Endothelial cell of umbilical vein (primary cell): ENCODE data around the gene CD226. TPM values are rescaled to one million over a fixed set of nuclear protein-coding genes. Genes with fewer than 3 reads are reported as not detected.

Experiments
- BruUV-seq: library from RNA; stranded (reverse); fragments of 400-500 nt; replicated peaks from 2 replicates; lab custom pipeline; 2021; lab: Mats Ljungman, UMichigan
- CTCF ChIA-PET: fragments of 300-600, 350-600 bp; sonication (Branson Sonifier 250); formaldehyde crosslinking; loops from one replicate; lab custom pipeline; 2021; ENCODE audit warnings: antibody characterized with exemption, inconsistent platforms; lab: Charles Lee
- POLR2A ChIA-PET: fragments of 300-600, 350-600 bp; sonication (Branson Sonifier 250); formaldehyde crosslinking; loops from one replicate; lab custom pipeline; 2021; ENCODE audit warnings: antibody characterized with exemption, inconsistent platforms; lab: Charles Lee
- DNase-seq: peaks from one replicate; pipeline ENCODE4 v3.0.0-alpha.2; 2011; ENCODE audit warnings: low read depth, low spot score
- FAIRE-seq: peaks from 2 replicates; lab custom pipeline; 2011; peaks lifted over from hg19 to GRCh38; lab: Jason Lieb, UNC
- H2AFZ ChIP-seq: 2 replicates; pipeline ENCODE4 v1.6.0; 2012; ENCODE audit warnings: low read depth, low read length, control low read depth, inconsistent platforms
- H3K27ac ChIP-seq: 2 replicates; pipeline ENCODE4 v1.5.1; 2011; ENCODE audit warnings: low read depth, mild to moderate bottlenecking, control low read depth, low read length, moderate library complexity; ENCODE audit not compliant: insufficient read depth
- H3K27me3 ChIP-seq, 2 experiments: 2 replicates each; pipeline versions ENCODE4 v1.6.0 to v1.6.1; 2011; ENCODE audit warnings: low read length in 2 of 2, mixed read lengths in 1 of 2; ENCODE audit not compliant: control insufficient read depth in 2 of 2, insufficient read depth in 2 of 2
- H3K36me3 ChIP-seq, 2 experiments: 2 replicates in 1 of 2; 3 replicates in 1 of 2; pipeline ENCODE4 v1.5.1; 2011; ENCODE audit warnings: low read length in 2 of 2, mild to moderate bottlenecking in 1 of 2, moderate library complexity in 1 of 2; ENCODE audit not compliant: control insufficient read depth in 2 of 2, insufficient read depth in 2 of 2; ENCODE audit errors: extremely low read depth in 1 of 2
- H3K4me1 ChIP-seq: 3 replicates; pipeline ENCODE4 v1.5.1; 2011; ENCODE audit warnings: mild to moderate bottlenecking, low read length; ENCODE audit not compliant: control insufficient read depth, insufficient read depth; ENCODE audit errors: extremely low read depth
- H3K4me2 ChIP-seq: 2 replicates; pipeline ENCODE4 v1.6.1; 2011; ENCODE audit warnings: low read length, control low read depth, mixed read lengths; ENCODE audit not compliant: insufficient read depth
- H3K4me3 ChIP-seq, 3 experiments: fragments of 200-600 bp in 1 of 3; sonication (generic), shearing (Covaris generic) in 1 of 3; replicated peaks in 1 of 3; 2 replicates each; pipeline ENCODE4 v1.5.1; 2011 to 2016; ENCODE audit warnings: control low read depth in 3 of 3, low read length in 3 of 3, mild to moderate bottlenecking in 2 of 3, inconsistent platforms in 1 of 3, low read depth in 1 of 3, moderate library complexity in 1 of 3; ENCODE audit not compliant: insufficient read depth in 1 of 3
- H3K79me2 ChIP-seq: 2 replicates; pipeline ENCODE4 v1.6.0; 2012; ENCODE audit warnings: low read length, inconsistent platforms; ENCODE audit not compliant: control insufficient read depth, insufficient read depth
- H3K9ac ChIP-seq: replicated peaks from 2 replicates; pipeline ENCODE3; 2011; ENCODE audit warnings: low read length, control low read depth; ENCODE audit not compliant: insufficient read depth; ENCODE audit errors: extremely low read depth
- H3K9me1 ChIP-seq: replicated peaks from 3 replicates; pipeline ENCODE4 v1.6.0; 2011; ENCODE audit warnings: mild to moderate bottlenecking, low read length; ENCODE audit not compliant: control insufficient read depth, insufficient read depth; ENCODE audit errors: extremely low read depth
- H3K9me3 ChIP-seq: replicated peaks from 2 replicates; pipeline ENCODE4 v1.5.1; 2012; ENCODE audit warnings: low read length, inconsistent platforms; ENCODE audit not compliant: control insufficient read depth, insufficient read depth
- H4K20me1 ChIP-seq: replicated peaks from 2 replicates; pipeline ENCODE3; 2011; ENCODE audit warnings: mild to moderate bottlenecking, low read length; ENCODE audit not compliant: control insufficient read depth, insufficient read depth; ENCODE audit errors: extremely low read depth
- CTCF ChIP-seq, 2 donors: IDR thresholded peaks; 1 replicate in 1 of 2; 2 replicates in 1 of 2; pipeline ENCODE4 v1.5.1; 2011; ENCODE audit warnings: low read length in 2 of 2, mild to moderate bottlenecking in 2 of 2, moderate library complexity in 2 of 2, control low read depth in 1 of 2, inconsistent platforms in 1 of 2, low read depth in 1 of 2; ENCODE audit not compliant: insufficient read depth in 1 of 2; ENCODE audit errors: extremely low read depth in 1 of 2
- EZH2 ChIP-seq: IDR thresholded peaks from 2 replicates; pipeline ENCODE4 v1.6.1; 2012; ENCODE audit warnings: borderline replicate concordance, low read depth, mild to moderate bottlenecking, moderate library complexity, low read length, inconsistent platforms; ENCODE audit not compliant: severe bottlenecking
- FOS ChIP-seq: IDR thresholded peaks from 2 replicates; pipeline ENCODE4 v1.6.1; 2011; ENCODE audit warnings: mild to moderate bottlenecking, low read length, moderate library complexity, borderline replicate concordance; ENCODE audit not compliant: insufficient read depth
- GATA2 ChIP-seq: IDR thresholded peaks from 2 replicates; pipeline ENCODE4 v1.7.0; 2011; ENCODE audit warnings: low read depth, mild to moderate bottlenecking, moderate library complexity, mixed read lengths, low read length; ENCODE audit not compliant: insufficient read length, insufficient read depth
- JUN ChIP-seq: IDR thresholded peaks from 2 replicates; pipeline ENCODE4 v1.6.1; 2011; ENCODE audit warnings: borderline replicate concordance, low read depth; ENCODE audit not compliant: insufficient read length, insufficient read depth
- MAX ChIP-seq: IDR thresholded peaks from 2 replicates; pipeline ENCODE4 v1.6.1; 2011; ENCODE audit not compliant: insufficient read depth, insufficient read length
- MYC ChIP-seq: IDR thresholded peaks from one replicate; pipeline ENCODE4 v1.6.1; 2011; ENCODE audit warnings: mild to moderate bottlenecking, low read depth, low read length
- POLR2A ChIP-seq: IDR thresholded peaks from 2 replicates; pipeline ENCODE4 v1.6.1; 2012; ENCODE audit warnings: low read depth, mild to moderate bottlenecking, control low read depth, low read length
- POLR2AphosphoS5 ChIP-seq: IDR thresholded peaks from 2 replicates; pipeline ENCODE4 v1.6.1; 2012; ENCODE audit warnings: low read depth, mild to moderate bottlenecking, control low read depth, low read length, moderate library complexity; ENCODE audit not compliant: insufficient read depth
- dilution Hi-C: fragments of 300-500 bp; cut with MboI; formaldehyde crosslinking; loops from one replicate; pipeline ENCODE4 v1.15.0; 2019; ENCODE audit warnings: low sequenced_read_pairs; ENCODE audit not compliant: extremely low pct_ligation_motif_present
- intact Hi-C: fragments of 100-400 bp; cut with micrococcal nuclease; formaldehyde crosslinking; loops from one replicate; pipeline ENCODE4 v1.10.0; 2022
- polyA plus RNA-seq, 4 experiments: library from polyadenylated mRNA; depleted of rRNA in 3 of 4; stranded (reverse) in 3 of 4; unstranded in 1 of 4; fragments of >200 nt; gene quantifications; 2 replicates each; pipeline versions ENCODE4 v1.2.1 to v1.2.3, GENCODE V29; 2011 to 2012; ENCODE audit warnings: missing spikeins in 1 of 4
- total RNA-seq: library from RNA; stranded (reverse); gene quantifications from 2 replicates; pipeline ENCODE4 v1.2.3, GENCODE V29; 2021

CD226 gene
- total and polyA plus RNA-seq, 2 donors (not counting 3 experiments of a cell fraction or from before 2014, with no cell fraction given): 0.20 TPM; not detected in 1

- Histone ChIP-seq H3K4me1 (no peaks in the 10 kb centered on the region), H3K27me3 (no peaks in the 10 kb centered on the region), H2AFZ (no peak overlapping the region), H3K9me1 (no peaks in the 10 kb centered on the region), H3K79me2 (no peaks in the 10 kb centered on the region), H3K4me3 (no peak overlapping the region), H3K9me3 (no peaks in the 10 kb centered on the region), H3K27ac (no peak overlapping the region), H3K4me2 (no peak overlapping the region), H3K36me3 (no peaks in the 10 kb centered on the region), H4K20me1 (no peaks in the 10 kb centered on the region), H3K9ac (no peak overlapping the region)
- FAIRE-seq (no peak), DNase-seq (no peak)
- dilution Hi-C loops (no loop called here), intact Hi-C loops (no loop called here)
- no peak for TF ChIP-seq GATA2
- no peak for TF ChIP-seq POLR2A
- TF ChIP-seq MYC: no peak
- TF ChIP-seq FOS: no peak
- TF ChIP-seq JUN: no peak
- TF ChIP-seq POLR2AphosphoS5: no peak
- TF ChIP-seq CTCF (IDR thresholded peaks at IDR 0.05; ENCODE audit: extremely low read depth in 1 of 2, insufficient read depth in 1 of 2, low read depth in 1 of 2, low read length in 2 of 2): no peak
- no peak for TF ChIP-seq EZH2
- TF ChIP-seq MAX: no peak
- ChIA-PET CTCF (no interaction called here), POLR2A (no interaction called here)
- BruUV-seq: no TSS peak
Measured at GRCh38 chr18:69985239-69985638, 37.6 kb upstream of the CD226 start.
